Sigmoid colon (tissue), 7 donors: ENCODE measurements around the gene MPO. TPM values are rescaled to one million over a fixed set of nuclear protein-coding genes. Genes with fewer than 3 reads are reported as not detected.

Experiments
- DNase-seq: peaks from one replicate; pipeline ENCODE4 v3.0.0-alpha.2; 2019
- H3K27ac ChIP-seq, 4 donors: fragments of 200-600 bp; sonication (generic); one replicate each; pipeline ENCODE4 v1.5.1; 2016 to 2019; ENCODE audit warnings: mild to moderate bottlenecking in 1 of 4
- H3K27me3 ChIP-seq, 3 donors: fragments of 200-600 bp; sonication (generic); one replicate each; pipeline ENCODE4 v1.5.1; 2019; ENCODE audit warnings: mild to moderate bottlenecking in 1 of 3
- H3K36me3 ChIP-seq, 4 donors: fragments of 200-600 bp; sonication (generic); one replicate each; pipeline ENCODE4 v1.5.1; 2016 to 2019
- H3K4me1 ChIP-seq, 4 donors: fragments of 200-600 bp; sonication (generic); one replicate each; pipeline ENCODE4 v1.5.1; 2017 to 2019
- H3K4me3 ChIP-seq, 4 donors: fragments of 200-600 bp; sonication (generic); one replicate each; pipeline ENCODE4 v1.5.1; 2017 to 2019; ENCODE audit warnings: mild to moderate bottlenecking in 2 of 4, moderate library complexity in 1 of 4
- H3K9me3 ChIP-seq, 4 donors: fragments of 200-600 bp in 3 of 4; sonication (generic) in 3 of 4; one replicate each; pipeline versions ENCODE4 v1.5.1 to v1.6.1; 2013 to 2019
- EP300 ChIP-seq, 4 donors: sonication (generic); formaldehyde crosslinking; IDR thresholded peaks; one replicate each; pipeline ENCODE4 v1.6.1; 2017; ENCODE audit warnings: antibody characterized with exemption in 4 of 4
- POLR2A ChIP-seq, 2 donors: fragments of 450-650 bp; IDR thresholded peaks; one replicate each; pipeline ENCODE4 v1.6.1; 2016; ENCODE audit warnings: antibody characterized with exemption in 2 of 2, mild to moderate bottlenecking in 2 of 2, moderate library complexity in 2 of 2
- POLR2AphosphoS5 ChIP-seq, 4 donors: sonication (generic); formaldehyde crosslinking; IDR thresholded peaks; one replicate each; pipeline ENCODE4 v1.6.1; 2017; ENCODE audit warnings: antibody characterized with exemption in 4 of 4
- WGBS, 2 donors: extraction: QIAGEN DNeasy Blood & Tissue Kit; methylation state at CpG; one replicate each; pipeline ENCODE4 v1.1.7; 2013; 5-methylcytosine and 5-hydroxymethylcytosine counted together
- intact Hi-C: fragments of 100-400 bp; cut with DNase I; formaldehyde crosslinking; loops from one replicate; pipeline ENCODE4 v1.15.1; 2023
- polyA plus RNA-seq, 3 donors: library from polyadenylated mRNA; stranded (reverse); fragments of 200-250 nt; gene quantifications; one replicate each; pipeline ENCODE4 v1.2.3, GENCODE V29; 2013
- total RNA-seq, 4 donors: library from RNA; depleted of rRNA; stranded (reverse); fragments of >200 nt; gene quantifications; one replicate each; pipeline ENCODE4 v1.1.0, GENCODE V29; 2016
- TF ChIP-seq, protein P1 (sequence below), 4 experiments: fragments of 450-650 bp in 3 of 4; fragments of 200-600 bp in 1 of 4; IDR thresholded peaks; one replicate each; pipeline ENCODE4 v1.5.1; 2016 to 2019; ENCODE audit warnings: antibody characterized with exemption in 4 of 4, mild to moderate bottlenecking in 3 of 4, moderate library complexity in 2 of 4
- donor health status: healthy with polysubstance abuse.
- donor health status: Bipolar disorder and iron deficiency.
- donor health status: healthy.

MPO gene
- total and polyA plus RNA-seq, 7 donors = 0.36 to 0.44 TPM; not detected in 5

- DNase-seq = no peak
- no peak overlapping the region for H3K4me3 ChIP-seq
- no peak overlapping the region for H3K27ac ChIP-seq
- H3K9me3 ChIP-seq = no peaks in the 10 kb centered on the region
- no peaks in the 10 kb centered on the region for H3K4me1 ChIP-seq
- no peaks in the 10 kb centered on the region for H3K36me3 ChIP-seq
- TF ChIP-seq POLR2A (IDR thresholded peaks at IDR 0.05) = no peak
- TF ChIP-seq, protein P1, sequence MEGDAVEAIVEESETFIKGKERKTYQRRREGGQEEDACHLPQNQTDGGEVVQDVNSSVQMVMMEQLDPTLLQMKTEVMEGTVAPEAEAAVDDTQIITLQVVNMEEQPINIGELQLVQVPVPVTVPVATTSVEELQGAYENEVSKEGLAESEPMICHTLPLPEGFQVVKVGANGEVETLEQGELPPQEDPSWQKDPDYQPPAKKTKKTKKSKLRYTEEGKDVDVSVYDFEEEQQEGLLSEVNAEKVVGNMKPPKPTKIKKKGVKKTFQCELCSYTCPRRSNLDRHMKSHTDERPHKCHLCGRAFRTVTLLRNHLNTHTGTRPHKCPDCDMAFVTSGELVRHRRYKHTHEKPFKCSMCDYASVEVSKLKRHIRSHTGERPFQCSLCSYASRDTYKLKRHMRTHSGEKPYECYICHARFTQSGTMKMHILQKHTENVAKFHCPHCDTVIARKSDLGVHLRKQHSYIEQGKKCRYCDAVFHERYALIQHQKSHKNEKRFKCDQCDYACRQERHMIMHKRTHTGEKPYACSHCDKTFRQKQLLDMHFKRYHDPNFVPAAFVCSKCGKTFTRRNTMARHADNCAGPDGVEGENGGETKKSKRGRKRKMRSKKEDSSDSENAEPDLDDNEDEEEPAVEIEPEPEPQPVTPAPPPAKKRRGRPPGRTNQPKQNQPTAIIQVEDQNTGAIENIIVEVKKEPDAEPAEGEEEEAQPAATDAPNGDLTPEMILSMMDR (IDR thresholded peaks at IDR 0.05) = no peak
- no peak for TF ChIP-seq EP300 (IDR thresholded peaks at IDR 0.05)
- TF ChIP-seq POLR2AphosphoS5 (IDR thresholded peaks at IDR 0.05) = no peak
- 50 to 78% methylated on average over 12 of the region's 12 CpGs for WGBS, 2 donors
- intact Hi-C loops = no loop called here
- H3K27me3 ChIP-seq = peaks cover 0 to 24% (median 17%) of the 10 kb centered on the region in 3 donors
Observed at GRCh38 chr17:58232707-58233156, 48.0 kb downstream of the MPO start.

- Histone ChIP-seq H3K4me1 (no peaks in the 10 kb centered on the region), H3K4me3 (no peak overlapping the region), H3K27ac (no peak overlapping the region), H3K36me3 (no peaks in the 10 kb centered on the region), H3K27me3 (peaks cover 0 to 24% (median 17%) of the 10 kb centered on the region in 3 donors), H3K9me3 (no peaks in the 10 kb centered on the region)
- DNase-seq = no peak
- TF ChIP-seq, protein P1 (IDR thresholded peaks at IDR 0.05) = no peak
- TF ChIP-seq EP300 (IDR thresholded peaks at IDR 0.05) (no peak), POLR2AphosphoS5 (IDR thresholded peaks at IDR 0.05) (no peak), POLR2A (IDR thresholded peaks at IDR 0.05) (no peak)
- 13 to 42% methylated on average over 2 of the region's 2 CpGs for WGBS, 2 donors
- intact Hi-C loops = no loop called here
Observed at GRCh38 chr17:58231641-58232040, 49.1 kb downstream of the MPO start.

DNA sequence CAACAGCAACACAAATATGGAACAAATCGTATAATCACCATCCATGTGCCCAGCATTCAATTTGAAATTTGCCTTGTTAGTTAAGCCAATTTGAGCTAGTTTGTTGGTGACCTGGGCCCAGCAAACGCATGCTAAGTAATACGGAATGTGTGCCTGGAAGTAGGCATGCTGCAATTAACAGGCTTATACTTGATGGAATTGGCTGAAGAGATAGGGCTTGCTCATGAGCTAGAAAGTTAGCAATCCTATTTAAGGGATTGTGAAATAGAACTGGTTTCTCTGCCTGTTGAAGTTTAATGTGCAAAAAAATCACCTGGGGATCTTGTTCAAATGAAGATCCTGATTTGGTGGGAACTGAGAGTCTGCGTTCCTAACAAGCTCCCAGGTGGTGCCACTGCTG, 50.9 kb downstream of the MPO start:
- H3K27me3 ChIP-seq = peaks cover 0 to 12% (median 9%) of the 10 kb centered on the region in 3 donors
- TF ChIP-seq POLR2A (IDR thresholded peaks at IDR 0.05) (no peak), EP300 (IDR thresholded peaks at IDR 0.05) (no peak), POLR2AphosphoS5 (IDR thresholded peaks at IDR 0.05) (no peak)
- TF ChIP-seq, protein P1 (IDR thresholded peaks at IDR 0.05) = no peak
- no peaks in the 10 kb centered on the region for H3K36me3 ChIP-seq
- H3K27ac ChIP-seq = no peak overlapping the region
- no peaks in the 10 kb centered on the region for H3K4me1 ChIP-seq
- intact Hi-C loops = no loop called here
- DNase-seq = no peak
- H3K4me3 ChIP-seq = no peak overlapping the region
- 91 to 93% methylated on average over 4 of the region's 4 CpGs for WGBS, 2 donors
- no peaks in the 10 kb centered on the region for H3K9me3 ChIP-seq

DNA sequence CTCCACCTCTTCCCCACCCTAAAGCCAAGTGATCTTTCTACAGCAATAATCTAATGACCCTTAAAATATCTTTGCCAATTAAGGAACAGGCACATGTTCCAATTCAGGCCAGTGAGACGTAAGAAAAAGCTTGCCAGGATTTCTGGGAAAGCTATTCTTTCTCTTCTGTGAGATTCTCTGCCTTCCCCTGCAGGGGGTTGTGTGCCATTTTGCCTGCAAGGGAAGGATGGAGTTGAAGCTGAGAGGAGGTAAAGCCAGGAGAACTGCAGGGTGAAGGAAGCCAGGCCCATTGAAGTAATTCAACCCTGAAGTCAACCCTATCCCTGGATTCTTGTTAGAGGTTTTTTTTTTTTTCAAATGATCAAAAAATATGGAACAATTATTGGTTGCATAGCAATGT, 51.4 kb downstream of the MPO start:
- Histone ChIP-seq H3K27me3 (peaks cover 0 to 7% (median 4%) of the 10 kb centered on the region in 3 donors), H3K27ac (no peak overlapping the region), H3K4me1 (no peaks in the 10 kb centered on the region), H3K9me3 (no peaks in the 10 kb centered on the region), H3K36me3 (no peaks in the 10 kb centered on the region), H3K4me3 (no peak overlapping the region)
- TF ChIP-seq POLR2A (IDR thresholded peaks at IDR 0.05) = no peak
- no peak for TF ChIP-seq EP300 (IDR thresholded peaks at IDR 0.05)
- intact Hi-C loops = no loop called here
- WGBS, 2 donors = 77 to 78% methylated on average over 1 of the region's 1 CpG
- DNase-seq = no peak

DNA sequence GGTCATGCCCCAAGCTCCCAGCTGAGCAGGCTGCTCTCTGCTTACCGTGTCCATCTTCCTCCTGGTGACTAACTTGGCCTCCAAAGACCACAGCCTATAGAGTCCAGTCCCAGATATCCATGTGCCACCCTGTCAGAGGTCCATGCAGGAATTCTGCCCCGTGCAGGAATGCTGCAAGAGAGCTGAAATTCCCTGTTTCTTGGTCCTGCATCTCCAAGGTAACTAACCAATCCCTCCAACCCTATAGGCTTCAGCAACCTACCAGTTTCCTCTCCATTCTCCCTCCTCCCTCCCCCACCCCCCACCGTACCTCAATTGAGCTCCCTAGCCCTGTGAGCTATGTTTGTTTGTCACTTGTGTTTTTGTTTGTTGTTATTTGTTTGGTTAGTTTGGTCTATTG, 52.1 kb downstream of the MPO start:
- TF ChIP-seq, protein P1 (IDR thresholded peaks at IDR 0.05) = no peak
- TF ChIP-seq POLR2A (IDR thresholded peaks at IDR 0.05) = no peak

More for the DNA sequence above, 52.1 kb downstream of the MPO start:
- Histone ChIP-seq H3K27me3 (peaks cover 0 to 7% (median 4%) of the 10 kb centered on the region in 3 donors), H3K4me1 (no peaks in the 10 kb centered on the region), H3K9me3 (no peaks in the 10 kb centered on the region), H3K27ac (no peak overlapping the region), H3K36me3 (no peaks in the 10 kb centered on the region), H3K4me3 (no peak overlapping the region)
- intact Hi-C loops = no loop called here
- no peak for DNase-seq
- WGBS, 2 donors = 52 to 59% methylated on average over 3 of the region's 3 CpGs
